NCI-H2081 (cell line): ENCODE data around the gene TXNRD2.
"Not testable (repeated sequence)": the region's sequence is repeated elsewhere in the genome, so short reads cannot be mapped to it uniquely, and the experiment has no call there.

Experiments
- DNase-seq, 2 experiments: peaks; one replicate each; lab custom pipeline; 2025; lab: John Stamatoyannopoulos, UW

The TXNRD2 gene

GRCh38 chr22:19844377-19845053, 97.1 kb downstream of the TXNRD2 start:
- DNase-seq: no peak

GRCh38 chr22:19843857-19844376, 97.7 kb downstream of the TXNRD2 start:
- no peak for DNase-seq

- DNase-seq: peak; percentile 45 to 74
Measured at GRCh38 chr22:19843107-19843856, 98.3 kb downstream of the TXNRD2 start.

- DNase-seq: no peak
Measured at GRCh38 chr22:19842393-19843106, 99.1 kb downstream of the TXNRD2 start.

GRCh38 chr22:19841641-19842392, 99.8 kb downstream of the TXNRD2 start:
- no peak for DNase-seq

- no peak for DNase-seq
Measured at GRCh38 chr22:19840955-19841640, 100.5 kb downstream of the TXNRD2 start.

- DNase-seq: no peak
Measured at GRCh38 chr22:19840059-19840458, 101.6 kb downstream of the TXNRD2 start.

- DNase-seq: no peak
Measured at GRCh38 chr22:19837915-19838314, 103.7 kb downstream of the TXNRD2 start.

- no peak for DNase-seq
Measured at GRCh38 chr22:19836512-19836911, 105.1 kb downstream of the TXNRD2 start.

GRCh38 chr22:19834599-19834998, 107.0 kb downstream of the TXNRD2 start:
- no peak for DNase-seq

- DNase-seq: not testable (repeated sequence)
Measured at GRCh38 chr22:19833327-19833726, 108.3 kb downstream of the TXNRD2 start.

- no peak for DNase-seq
Measured at GRCh38 chr22:19832476-19833108, 109.0 kb downstream of the TXNRD2 start.

GRCh38 chr22:19831979-19832378, 109.6 kb downstream of the TXNRD2 start:
- not testable (repeated sequence) for DNase-seq

GRCh38 chr22:19831016-19831415, 110.6 kb downstream of the TXNRD2 start:
- DNase-seq: no peak

GRCh38 chr22:19828035-19828401, 113.6 kb downstream of the TXNRD2 start:
- no peak for DNase-seq

- no peak for DNase-seq
Measured at GRCh38 chr22:19827341-19828034, 114.1 kb downstream of the TXNRD2 start.

- no peak for DNase-seq
Measured at GRCh38 chr22:19826619-19826950, 115.0 kb downstream of the TXNRD2 start.

GRCh38 chr22:19825904-19826618, 115.6 kb downstream of the TXNRD2 start:
- DNase-seq: no peak
